Stimulated activated CD4-positive, alpha-beta T cell treated with anti-CD3 and anti-CD28 coated beads, Interleukin-1b, Interleukin-23, amount 100 ng/mL, for 4 hours (primary cell): ENCODE measurements around the gene SMOC2.

Experiments
- DNase-seq, 2 donors: peaks; one replicate each; pipeline ENCODE4 v3.0.0-alpha.2; 2020; ENCODE audit warnings: low read depth in 2 of 2

The SMOC2 gene

DNA sequence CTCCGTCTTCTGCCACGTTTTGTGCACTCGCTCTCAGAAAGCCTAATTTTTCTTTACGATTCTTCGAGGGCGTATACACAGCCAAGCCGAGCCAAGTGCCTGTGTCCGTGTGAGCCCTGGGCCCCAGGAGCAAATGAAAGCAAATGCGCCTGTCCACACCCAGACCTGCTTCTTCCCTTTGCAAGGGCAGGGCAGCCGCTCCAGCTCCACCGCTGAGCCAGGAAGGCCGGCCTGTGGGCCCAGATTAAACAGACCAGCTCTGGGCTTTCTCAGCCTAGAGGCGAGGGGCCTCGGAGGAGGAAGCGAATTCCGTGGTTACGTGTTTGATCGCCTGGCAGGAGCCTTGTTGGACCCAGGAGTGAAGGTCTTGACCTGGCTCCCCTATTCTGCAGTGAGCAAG is 184.6 kb downstream of the SMOC2 start:
- no peak for DNase-seq

DNA sequence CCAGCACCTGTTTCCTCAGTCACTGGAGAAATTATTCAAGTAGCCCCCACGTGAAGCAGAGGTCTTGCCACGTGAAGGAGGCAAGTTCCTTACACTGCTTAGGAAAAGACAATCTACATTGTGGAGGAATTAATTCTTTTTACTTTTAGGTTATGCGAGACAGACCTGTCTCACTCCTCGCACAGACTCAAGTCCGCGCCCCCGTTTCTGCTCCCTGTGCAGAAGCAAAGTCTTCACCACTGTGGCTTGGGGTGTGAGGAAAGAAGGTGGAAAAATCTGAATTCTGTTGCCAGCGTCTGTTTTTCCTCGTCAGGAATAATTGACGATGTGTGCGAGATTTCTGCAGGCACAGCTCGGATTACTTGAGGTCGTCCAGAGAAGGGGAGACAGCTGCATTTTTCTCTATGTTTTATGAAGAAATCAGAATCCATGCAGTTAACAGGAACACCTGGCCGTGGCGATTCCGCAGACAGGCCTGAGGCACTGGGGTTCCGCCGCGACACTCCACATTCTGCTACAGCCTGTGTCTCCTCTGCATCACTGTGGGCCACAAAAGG is 185.1 kb downstream of the SMOC2 start:
- DNase-seq: no peak

DNA sequence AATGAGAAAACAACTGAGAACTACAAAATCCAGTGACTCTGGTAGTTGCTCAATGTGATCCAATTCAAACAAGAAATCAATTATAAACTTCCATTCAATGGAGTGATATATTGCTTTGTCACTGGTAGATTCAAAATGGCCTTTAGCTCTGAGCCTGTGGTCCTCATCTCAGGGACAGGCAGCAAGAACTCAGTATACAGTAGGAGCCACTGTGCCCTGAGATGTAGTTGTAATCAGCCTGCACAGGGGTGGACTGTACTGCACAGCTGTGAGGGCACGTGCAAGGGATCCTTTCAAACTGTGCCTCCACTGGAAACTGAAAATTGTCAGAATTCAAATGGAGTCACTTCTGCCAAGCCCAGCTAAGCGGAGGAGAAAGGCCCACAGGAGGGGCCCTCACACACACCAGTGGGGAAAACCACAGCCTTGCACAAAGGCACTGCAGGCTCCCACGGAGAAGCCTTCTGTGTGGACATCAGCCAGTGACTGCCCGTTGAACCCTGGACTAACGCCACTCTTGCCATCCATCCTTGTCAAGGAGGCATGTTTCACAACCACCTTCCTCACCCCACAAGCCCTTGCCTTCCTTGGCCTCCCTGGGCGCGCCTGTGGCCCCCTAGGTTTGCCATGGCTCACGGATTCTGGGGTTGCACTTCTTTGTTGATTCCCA is 186.7 kb downstream of the SMOC2 start:
- no peak for DNase-seq

DNA sequence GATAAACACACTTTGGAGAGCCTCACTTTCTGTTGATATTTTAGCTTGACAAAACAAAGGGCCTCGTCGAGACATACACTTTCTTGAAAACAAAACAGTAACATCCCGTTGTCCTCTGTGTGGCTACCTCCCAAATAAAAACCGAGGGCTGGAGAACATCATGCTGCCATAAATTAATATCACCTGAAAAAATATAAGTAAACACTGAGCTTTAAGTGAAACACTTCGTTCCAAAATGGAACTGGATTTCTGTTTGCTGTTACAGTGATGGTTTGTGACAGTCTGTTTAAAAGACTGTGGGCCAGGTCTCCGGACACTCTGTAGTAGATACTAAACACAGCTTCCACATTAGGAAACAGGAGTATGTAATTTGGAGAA is 187.2 kb downstream of the SMOC2 start:
- no peak for DNase-seq

DNA sequence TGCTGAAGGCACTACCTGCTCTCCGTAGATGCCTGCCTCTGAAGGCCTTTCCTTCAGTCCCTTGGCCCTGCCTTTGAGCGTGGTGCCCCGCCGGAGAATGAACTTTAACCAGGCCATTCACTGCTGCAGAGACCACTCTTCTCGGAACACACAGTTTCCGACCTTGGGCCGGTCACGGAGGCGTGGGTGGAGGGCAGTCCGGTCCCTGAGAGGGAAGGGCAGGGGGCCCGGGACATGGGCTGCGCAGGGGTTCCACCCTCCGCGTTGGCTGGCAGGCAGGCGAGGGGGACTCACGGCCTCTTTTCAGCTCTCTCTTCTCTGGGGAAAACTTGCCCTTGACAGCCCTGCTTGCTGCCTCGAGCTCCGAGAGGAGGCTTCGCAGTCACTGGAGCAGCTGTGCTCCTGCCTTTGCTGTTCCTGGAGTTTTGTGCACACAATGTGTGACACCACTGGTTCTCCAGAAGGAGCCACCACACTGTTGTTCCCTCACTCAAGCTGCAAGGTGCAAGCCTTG is 187.8 kb downstream of the SMOC2 start:
- no peak for DNase-seq

DNA sequence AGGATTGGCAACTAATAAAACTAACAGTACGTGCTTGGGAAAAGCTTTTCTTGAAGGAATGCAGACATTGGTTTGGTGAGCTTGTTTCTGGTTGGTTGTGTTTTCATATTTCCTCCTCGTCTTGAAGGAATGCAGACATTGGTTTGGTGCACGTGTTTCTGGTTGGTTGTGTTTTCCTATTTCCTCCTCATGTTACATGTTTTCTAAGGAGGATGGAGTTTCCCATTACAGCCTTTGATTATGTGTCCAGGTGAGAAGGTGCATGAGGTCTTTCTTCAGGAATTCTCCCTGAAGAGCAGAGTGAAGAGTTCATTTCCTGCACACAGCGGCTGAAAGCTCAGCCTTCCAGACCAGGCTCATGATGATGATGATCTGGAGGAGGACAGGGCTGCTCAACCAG is 190.6 kb downstream of the SMOC2 start:
- DNase-seq: no peak

DNA sequence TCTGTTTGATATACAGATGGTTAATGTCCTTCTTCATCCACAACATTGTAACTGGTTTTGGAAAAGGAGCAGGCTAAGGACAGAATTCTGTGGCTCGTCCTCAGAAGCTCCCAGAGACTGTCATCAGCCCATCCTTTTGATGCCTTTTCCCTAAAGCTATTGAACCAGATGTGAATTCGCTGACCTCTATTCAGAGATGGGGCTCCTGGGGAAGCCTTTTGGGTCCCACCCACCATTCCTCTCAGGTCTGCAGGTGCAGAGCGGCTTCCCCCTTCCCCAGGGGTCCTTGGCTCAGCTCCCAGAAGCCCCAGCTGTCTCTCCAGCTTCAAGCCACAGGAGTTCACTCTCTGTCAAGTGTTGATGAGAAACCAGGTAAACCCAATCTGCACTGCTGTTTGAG is 191.7 kb downstream of the SMOC2 start:
- DNase-seq: no peak

DNA sequence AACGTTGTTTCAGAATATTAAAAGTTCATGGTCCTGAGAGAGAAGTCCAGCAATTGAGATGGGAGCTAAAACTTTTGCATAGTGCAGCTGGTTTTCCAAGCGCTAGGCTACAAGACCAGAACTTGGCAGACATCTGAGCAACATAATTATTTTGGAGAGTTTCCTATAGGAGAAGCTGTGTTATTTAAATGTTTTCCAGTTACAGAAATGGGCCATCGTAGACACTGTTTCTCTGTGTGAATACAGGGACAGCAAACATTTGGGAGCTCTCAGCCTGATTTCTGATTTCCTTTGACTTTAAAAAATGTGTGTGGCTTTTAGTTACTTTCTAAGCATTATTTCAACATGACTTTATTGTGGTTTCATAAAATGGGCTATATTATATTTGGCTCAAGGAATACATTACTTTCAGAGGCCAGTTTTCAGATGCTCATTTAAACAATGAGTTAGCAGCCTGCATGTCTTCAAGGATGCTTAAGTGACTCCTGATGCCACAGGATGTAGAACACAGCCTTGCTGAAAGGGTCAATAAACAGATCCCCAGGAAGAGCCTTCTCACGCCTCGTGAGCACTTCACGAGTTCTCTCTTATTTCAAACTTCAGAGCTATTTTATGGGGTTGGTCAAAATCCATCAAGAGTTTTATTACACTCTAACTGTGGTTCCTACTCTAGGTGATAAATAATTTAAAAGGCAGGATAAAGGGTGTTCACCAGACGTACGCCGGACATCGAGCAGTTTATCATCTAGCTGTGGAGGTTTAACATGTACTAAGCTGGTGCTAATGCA is 193.8 kb downstream of the SMOC2 start:
- DNase-seq: no peak

DNA sequence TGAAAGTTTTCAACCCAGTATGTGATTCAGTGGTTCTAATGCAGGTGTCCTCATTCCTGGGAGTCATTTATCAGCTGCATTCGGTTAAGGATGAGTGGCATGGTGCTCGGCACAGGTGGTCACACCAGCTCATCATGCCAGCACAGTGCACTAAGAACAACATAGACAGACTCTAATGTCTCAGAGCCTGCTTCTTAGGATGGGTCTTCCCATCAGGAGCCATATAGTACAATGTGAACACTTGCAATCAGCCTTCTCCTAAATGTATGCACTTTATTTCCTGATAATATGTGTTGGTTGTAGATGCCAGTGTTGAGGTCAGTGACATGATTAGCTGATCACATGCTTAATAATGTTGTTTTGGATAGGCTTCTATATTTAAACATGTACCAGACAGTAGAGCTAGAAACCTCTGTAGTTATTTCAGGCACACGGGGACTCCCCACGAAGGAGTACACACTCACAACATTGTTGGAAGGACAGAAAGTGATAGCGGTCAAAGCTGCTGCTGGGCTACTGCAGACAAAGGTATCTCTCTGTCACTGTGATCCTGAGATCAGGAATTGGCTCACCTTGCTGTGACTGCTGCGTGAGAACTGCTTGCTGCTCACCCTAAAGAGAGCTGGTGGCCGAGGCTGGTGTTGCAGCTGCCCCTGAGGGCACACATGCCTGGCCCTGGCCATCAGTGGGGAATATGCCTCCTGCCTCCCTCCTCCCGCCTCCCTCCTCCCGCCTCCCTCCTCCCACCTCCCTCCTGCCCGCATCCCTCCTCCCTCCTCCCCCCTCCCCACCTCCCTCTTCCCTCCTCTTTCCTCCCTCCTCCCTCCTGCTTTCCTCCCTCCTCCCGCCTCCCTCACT is 195.4 kb downstream of the SMOC2 start:
- DNase-seq: no peak

DNA sequence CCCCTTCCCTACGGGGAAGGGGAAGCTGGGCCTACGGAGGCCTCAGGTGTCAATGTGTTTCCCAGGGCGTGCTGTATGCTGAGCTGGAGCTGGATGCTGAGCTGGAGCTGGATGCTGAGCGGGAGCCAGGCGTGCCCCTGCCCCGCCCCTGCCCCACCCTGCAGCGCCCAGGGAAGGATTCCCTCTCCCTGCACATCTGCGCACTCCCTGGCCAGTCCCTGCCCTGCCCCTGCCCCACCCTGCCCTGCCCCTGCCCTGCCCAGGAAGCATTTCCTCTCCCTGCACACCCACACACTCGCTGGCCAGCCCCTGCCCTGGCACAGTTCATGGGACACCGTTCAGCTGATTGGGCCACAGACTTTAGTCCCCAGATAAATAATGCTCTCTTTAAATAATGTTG is 196.8 kb downstream of the SMOC2 start:
- no peak for DNase-seq

DNA sequence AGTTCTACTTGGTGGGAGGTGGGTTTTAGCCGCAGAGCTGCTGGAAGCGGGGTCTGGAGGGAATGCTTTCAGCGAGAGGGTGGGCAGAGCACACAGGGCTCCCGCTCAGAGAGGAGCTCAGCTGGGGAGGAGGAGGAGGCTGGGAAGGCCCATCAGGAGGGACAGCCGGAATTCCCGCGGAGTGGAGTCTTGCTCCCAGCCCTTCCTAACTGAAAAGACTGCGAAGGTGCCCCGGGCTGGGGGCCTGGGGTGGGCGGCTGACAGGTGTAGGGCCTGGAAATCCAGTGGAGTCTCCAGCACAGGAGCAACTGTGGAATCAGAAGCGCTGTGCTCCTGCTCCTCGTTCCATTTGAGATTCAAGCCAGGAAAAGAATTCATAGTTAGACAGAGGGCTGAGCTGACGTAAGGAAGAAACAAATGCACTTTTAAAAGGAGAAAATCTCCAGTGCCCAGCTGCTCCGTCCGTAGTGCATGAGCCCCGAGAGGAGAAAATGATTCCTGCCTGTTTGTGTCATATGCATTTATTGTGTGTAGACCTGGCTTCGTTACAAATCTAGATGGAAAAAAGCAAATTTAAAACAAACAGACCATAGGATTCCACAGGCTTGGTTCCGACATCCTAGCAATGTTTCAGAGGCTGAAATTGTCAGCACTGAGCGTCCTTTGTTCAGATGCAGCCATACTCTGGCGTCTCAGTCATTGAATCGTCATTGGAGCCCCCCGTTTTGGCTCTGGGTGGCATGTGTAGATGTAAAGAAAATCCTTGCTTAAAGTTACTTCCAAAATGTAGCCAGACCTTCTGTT is 197.7 kb downstream of the SMOC2 start:
- DNase-seq: no peak

DNA sequence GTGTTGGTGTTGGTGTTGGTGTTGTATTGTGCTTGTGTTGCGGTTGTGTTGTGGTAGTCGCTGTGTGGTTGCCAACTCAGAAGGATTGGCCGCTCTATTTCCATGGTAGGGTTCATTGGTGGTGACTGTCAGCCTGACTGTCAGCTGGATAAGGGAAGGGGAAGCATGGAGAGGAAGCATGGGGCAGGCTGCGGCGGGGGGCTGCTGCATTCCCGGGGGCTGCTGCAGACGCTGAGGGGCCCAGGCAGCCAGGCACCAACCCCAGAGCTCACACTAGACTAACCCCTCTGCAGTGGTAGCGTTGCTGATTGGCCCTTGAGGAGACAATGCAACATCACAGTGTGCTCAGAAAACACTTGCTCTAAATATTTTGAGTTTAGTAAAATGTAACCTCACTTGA is 199.2 kb downstream of the SMOC2 start:
- DNase-seq: no peak

DNA sequence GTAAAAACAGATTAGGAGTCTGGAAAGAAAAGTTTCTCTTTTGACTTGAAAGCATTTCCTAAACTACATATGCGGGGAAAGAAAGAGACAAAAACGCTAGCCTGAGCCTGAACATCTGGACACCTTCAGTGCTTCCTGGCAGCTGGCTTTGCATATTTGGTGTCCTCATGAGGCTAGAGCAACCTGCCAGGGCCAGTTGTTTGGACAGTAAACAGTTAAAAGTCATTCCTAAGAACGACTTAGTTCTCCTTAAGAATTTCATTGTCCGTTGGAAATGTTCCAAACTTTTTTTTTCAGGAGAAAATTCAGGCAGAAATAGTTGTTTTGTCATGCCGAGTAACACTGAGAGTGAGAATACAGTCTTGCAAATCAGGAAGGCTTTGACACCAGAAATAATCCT is 199.8 kb downstream of the SMOC2 start:
- no peak for DNase-seq

DNA sequence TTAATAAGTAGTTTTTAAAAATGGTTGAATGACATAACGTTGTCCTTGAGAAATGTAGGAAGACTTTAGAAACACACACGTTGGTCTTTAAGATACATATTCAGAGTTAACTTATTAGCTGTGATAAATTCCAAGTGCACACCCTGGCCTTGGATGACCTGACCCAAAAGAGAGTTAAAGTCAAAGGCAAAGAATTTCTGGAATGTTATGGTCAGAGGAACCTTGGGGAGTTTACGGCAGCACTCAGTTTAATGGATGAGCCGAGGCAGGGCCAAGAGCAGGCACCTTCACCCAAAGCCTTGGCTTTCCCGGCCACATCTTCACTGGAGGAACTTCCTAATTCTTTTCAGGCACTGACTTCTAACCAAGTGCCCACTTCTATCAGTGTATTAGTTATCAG is 200.5 kb downstream of the SMOC2 start:
- no peak for DNase-seq

DNA sequence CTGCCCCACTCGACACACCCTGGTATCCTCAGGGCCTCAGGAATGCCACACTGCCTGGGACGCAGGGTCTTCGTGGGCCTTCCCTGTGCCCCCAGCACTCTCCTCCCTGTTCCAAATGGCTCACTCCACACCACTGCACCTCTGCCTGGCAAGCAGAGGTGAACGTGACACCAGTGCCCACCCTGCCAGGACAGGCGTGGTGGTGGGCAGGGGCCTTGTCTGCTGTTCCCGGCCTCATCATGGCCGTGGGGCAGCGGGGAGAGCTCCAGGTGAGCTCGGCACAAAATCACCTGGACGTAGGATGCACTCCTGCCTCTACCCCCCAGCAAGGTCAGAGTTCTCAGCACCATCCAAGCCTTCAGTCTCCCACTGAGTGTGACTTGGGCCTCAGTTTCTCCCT is 202.4 kb downstream of the SMOC2 start:
- DNase-seq: no peak

DNA sequence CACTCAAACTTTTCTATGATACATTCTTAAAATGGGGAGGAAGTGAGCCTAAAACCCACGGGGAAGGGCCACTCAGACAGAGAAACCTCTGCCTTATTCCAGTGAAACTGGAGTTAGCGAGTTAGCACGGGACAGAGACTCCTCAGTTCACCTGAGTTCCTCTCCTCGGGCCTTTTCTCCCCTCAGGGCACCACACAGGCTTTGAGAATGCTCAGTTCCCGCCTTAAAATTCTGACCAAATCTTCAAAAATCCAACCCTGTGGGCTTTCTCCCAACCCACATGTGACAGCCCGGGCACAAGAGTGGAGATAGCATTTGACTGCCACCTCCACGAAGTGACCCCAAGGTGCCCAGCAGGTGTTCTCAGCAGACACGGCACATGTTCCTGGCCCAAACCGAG is 204.3 kb downstream of the SMOC2 start:
- no peak for DNase-seq

DNA sequence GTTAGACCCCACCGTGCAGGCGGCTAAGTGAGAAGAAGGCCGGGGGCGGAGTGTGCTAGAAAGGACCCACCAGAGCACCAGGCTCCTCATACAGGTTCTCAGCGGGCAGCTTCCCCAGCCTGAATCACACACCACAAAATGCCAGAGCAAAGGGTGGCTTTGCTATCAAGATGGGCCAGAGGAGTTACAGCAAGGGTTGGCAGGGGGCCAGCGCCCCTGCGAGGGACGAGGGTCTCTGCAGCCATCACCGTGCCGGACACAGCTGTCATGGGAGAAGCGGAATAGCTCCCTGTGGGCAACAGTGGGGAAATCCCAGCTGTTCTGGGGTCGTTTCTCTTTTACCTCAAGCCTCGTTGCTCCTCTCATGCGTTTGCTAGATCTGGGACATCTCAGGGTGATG is 206.3 kb downstream of the SMOC2 start:
- no peak for DNase-seq

DNA sequence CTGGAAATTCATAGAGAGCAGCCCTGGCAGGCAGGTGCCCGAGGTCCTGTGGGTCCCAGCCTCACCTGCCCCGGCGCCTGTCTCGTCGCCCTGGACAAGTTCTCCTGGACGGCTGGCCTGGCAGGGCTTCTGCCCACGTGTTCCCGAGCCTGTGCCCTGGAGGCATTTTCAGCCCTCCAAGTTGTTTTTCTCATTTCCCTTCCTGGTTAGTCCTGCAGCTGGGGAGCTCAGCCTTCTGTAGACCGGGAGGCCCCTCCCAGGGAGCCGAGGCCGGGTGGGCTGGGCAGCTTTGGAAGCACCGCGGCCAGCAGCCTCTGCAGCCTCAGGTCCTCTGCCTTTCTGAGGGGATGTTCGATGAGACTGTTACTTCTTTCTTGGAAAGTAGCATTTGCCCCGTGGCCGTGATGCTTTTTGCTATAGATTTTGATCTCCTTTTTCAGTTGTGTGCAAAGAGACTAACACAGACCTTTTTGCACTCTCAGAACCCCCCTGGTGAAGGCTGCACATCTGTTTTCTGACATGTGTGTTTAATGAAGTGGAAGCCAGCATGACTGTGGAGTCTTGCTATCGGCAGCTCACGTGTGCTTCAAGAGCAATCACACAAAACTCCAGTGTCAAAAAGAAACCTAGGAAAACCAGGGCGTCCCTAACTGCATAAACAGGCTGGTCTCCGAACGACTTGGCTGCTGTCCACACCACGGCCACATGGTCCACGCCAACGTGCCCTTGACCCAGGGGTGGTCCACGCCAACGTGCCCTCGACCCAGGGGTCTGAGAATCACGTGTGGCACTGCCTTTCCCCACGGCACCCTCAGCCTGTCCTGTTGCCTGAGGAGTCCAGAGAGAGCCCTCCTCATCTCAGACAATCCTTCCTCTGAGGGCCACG is 207.5 kb downstream of the SMOC2 start:
- no peak for DNase-seq

DNA sequence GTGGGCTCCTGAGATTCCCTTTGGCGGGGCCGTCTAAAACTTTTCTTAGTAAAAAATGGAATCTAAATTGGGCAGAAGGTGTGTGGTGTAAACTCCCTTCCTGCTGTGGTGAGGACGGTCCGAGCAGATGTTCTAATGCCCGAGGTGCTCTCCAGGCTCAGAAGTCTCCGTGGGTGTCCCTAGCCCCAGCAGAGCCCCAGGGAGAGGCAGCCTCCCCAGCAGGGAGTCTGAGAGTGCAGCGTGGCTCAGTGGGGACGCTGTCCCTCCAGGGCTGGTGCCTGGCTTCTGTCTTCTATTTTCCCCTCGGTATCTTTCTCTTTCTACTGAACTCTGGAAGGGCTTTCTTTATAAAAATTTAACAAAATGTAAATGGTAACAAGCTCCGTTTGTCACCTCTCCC is 208.2 kb downstream of the SMOC2 start:
- DNase-seq: no peak

DNA sequence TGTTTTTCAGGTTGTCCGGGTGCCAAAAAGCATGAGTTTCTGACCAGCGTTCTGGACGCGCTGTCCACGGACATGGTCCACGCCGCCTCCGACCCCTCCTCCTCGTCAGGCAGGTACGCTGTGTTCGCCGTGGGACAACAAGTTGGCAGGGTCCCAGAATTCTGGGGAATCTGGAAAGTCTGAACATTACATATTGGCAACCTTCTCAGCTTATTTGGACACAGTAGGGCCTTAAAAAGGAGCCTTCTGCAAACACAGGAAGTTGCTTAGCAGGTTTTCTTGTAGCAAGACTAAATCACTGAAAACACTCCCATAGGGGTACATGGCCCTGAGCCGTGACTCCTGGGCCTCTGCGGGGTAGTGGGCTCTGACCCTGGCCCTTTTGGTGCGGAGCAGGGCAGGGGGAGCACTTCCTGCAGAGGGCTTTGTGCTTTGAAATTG is 209.7 kb downstream of the SMOC2 start:
- no peak for DNase-seq
